GM19324 (cell line): ENCODE measurements around the gene WDR11.

Source experiments
- ATAC-seq: cut with Tn5 transposase; IDR thresholded peaks from one replicate; pipeline ENCODE4 v1.9.1; 2021; ENCODE audit warnings: mild to moderate bottlenecking, moderate library complexity; ENCODE audit not compliant: unreplicated experiment, low FRiP score

WDR11 gene

DNA sequence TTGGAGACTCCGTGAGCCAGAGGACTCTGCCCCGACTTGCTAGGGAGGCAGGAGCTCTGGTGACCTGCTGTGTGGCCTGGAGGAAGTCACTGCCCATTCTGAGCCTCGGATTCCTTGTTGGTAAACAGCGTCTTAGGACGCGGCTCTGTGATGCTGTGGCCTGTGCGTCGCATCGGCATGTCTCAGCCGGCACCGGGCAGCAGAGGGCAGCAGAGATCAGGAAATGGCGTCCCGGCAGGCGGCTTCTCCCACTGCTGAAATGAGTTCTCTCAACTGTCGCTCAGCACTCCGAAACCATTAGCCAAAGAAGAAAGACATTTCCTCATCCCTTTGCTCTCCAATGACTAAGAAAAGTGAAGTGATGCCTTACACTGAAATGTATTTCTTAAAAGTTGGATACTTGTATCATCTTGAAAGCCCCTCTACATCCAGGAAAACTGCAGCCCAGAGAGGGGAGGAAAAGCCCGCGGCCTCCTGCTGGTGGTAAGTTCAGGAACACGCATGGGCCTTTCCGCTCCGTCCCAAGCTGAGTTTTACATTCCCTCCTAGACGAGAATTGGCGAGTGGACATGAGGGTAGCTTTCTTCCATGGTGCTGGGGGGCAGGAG, 91.7 kb downstream of the WDR11 start:
- peak; percentile 84 for ATAC-seq

DNA sequence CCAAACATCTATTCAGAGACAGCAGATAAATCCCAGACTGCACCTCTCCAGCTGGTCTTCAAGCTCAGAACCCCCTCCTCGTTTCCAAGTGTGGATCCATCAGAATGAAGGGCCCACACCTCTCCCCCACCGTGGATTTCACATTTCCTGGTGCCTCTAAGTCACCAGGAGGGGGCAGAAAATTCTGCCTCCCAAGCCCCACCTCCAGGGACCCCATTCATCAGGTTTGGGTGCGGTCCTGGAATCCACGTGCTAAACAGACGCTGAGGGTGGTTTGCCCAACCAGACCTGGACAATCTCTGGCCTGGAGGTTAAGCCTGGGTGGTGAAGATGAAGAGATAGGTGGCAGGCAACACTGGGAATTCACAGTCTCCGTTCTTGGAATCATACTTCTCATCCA, 92.4 kb downstream of the WDR11 start:
- no peak for ATAC-seq

DNA sequence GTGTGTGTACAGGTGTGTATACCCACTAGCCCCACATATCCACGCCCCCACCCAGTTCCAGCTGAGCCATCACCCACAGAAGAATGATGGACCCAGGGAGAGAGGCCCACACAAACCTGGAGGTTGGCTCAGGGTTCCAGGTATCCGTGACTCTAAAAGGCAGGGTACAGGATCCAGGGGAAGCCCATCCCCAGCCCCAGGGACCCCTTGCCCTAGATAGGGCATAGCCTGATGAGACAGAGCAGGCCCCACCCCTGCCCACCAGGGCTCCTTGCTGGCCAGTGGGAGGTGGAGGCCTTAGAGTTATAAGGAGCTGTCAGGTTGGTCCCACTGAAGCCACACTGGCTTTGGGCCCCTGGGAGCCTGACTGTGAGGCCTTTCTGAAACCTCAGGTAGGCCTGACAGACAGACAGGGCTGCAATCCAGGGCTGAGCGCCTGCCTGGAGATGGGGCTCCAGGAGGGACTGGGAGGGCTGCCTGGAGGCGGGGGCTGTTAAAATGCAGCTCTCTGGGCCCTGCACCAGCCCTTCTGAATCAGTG, 93.5 kb downstream of the WDR11 start:
- ATAC-seq, result no peak

DNA sequence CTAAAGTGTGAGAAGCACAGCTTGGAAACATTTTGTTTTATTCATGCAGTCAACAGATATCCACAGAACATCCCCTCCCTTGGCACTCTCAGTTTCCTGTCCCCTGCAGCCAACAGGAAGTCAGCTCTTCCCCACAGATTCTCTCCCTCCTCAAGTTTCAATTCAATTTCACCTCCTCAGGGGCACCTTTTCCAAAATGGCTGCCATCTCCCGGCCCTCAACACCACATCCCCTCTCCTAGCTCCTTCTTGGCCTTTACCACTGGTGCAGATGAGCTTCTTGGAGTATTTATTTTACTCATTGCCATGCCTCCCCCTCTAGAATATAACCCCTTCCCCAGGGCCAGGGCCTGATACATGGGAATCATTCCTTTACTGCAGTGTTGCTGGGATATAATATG, 94.0 kb downstream of the WDR11 start:
- no peak for ATAC-seq

DNA sequence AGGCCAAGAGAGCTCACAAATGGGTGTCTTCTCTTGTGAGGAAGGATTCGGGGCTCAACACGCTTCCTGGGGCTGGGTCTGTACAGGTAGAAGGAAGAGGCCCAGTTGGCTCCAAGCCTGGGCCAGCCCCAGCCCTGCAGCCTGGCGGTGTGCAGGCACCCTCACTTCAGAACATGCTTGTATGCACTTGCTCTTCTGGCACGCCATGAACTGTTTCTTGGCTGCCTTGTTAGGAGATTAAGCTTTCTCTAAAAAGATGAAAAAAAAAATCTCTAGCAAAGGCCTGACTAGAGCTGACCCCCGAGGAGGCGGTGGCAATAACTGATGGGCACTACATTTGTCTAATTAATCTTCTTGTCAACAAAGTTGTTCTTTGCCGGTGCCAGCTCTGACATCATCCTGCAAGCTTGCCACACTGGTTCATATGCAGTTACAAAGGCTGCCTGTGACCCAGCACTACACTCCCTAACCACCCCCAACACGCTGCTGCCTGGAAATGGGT, 94.7 kb downstream of the WDR11 start:
- no peak for ATAC-seq

- no peak for ATAC-seq
Observed at GRCh38 chr10:120946497-120946896, 95.3 kb downstream of the WDR11 start.

- peak; percentile 93 for ATAC-seq
Observed at GRCh38 chr10:120948889-120949608, 97.9 kb downstream of the WDR11 start.

DNA sequence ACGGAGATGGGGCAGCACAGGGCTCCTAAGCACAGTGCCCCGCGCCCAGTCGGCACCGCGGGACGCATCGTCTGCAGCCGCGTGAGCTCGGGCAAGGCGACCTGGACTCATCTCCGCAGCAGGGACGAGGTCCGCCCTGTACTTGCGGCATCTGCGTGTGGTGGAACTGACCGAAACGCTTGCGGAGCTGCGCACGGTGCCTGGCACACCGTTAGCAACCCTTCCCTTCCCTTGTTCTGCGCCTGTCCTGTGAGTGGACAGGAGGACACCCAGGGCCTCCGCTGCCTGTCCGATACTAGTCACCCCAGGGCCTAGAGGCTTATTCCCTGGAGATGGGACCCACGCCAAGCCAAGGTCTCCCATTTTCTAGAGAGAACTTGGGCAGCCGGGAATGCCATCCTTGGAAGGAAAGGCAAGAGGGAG, 98.5 kb downstream of the WDR11 start:
- no peak for ATAC-seq

DNA sequence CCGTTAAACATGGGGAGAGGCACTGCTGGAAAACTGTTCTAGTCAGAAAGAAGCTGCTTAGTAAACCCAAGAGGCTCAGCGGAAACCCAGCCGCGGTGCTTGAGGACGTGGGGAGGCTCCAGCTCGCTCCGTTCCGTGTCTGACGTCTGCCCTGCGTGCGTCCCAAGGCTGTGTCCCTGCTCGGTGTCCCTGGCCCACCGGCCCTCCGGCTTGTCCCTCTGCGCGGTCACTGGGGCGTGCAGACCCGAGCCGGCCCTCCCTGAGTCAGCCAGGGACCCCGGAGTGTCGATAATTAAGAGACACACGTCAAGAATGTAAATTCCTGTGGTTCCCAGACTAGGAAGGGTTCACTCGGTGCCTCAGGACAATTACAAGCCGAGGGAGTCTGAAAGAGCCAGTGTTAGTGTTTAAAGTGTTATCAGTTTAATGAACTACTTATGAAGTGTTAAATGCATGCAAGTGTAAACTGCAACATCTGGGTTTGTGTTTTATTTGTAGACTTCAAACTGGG, 98.9 kb downstream of the WDR11 start:
- ATAC-seq, result no peak

DNA sequence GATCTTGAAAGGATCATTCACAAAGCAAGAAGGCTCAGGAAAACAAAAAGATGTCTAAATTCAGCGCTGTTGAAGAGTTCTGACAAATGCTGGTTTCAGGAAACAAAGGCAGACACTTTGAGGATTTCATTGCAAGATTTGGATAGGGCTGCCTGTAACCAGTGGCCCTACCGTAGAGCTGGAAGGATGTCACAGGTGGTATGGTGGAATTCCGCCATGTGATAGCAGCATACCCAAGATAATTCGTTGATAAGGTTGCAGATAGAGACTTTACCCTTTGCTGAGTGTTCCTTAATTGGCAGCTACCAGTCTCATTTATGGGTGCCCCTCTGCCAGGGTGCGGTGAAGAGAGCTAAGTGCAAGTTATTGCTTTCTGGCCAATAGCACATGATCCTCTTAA, 100.1 kb downstream of the WDR11 start:
- no peak for ATAC-seq

DNA sequence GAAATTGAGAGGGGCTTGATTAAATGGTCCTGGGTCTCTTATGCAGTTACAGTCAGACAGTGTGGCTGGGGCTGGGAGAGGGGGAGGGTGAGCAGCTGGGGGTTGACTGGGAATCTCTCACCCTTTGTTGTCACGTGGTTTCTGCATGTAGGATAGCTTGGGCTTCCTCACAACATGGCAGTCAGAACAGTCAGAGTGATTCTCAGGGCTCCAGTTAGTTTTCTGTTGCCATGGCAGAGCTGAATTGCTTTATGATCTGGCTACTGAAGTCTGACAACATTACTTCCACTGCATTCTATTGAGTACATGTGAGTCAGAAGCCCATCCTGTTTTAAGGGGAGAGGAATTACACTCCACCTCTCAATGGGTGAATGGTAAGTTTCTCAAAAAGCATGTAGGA, 102.7 kb downstream of the WDR11 start:
- no peak for ATAC-seq
